ENCODE measurements around the gene SNX10. TPM values are rescaled to one million over a fixed set of nuclear protein-coding genes. Genes with fewer than 3 reads are reported as not detected.
A peak's percentile ranks its signal among the peaks of the same experiment; 100 is the strongest.

The SNX10 gene
- total RNA-seq, 5 donors from 2014 or later (not counting 1 experiment from before 2014, with no cell fraction given), result 5.7 to 8.8 (median 7.8) TPM

- peaks cover 17% of the 10 kb centered on the region for H3K36me3 Mint-ChIP-seq
- H3K9me3 Mint-ChIP-seq, result no peaks in the 10 kb centered on the region
- ATAC-seq (replicated peaks in 1 of 4) (no peak), DNase-seq (no peak)
- ChIA-PET CTCF (interaction anchor here in 1 of 2 donors (0.6 to 1.1 kb wide), 3 partner anchors 8 to 1385 kb away, joined by 3 read pairs; no protein-coding TSS in a partner anchor), POLR2A (no interaction called here)
- Histone ChIP-seq H3K36me3 (ENCODE audit: control insufficient read depth in 2 of 2, extremely low read depth in 1 of 2, insufficient read depth in 1 of 2, low read length in 1 of 2) (no peaks in the 10 kb centered on the region), H3K9me3 (no peaks in the 10 kb centered on the region), H3K27ac (ENCODE audit: low read length) (no peak overlapping the region), H3K4me3 (ENCODE audit: control insufficient read depth in 1 of 2, extremely low read depth in 1 of 2, low read length in 1 of 2) (no peak overlapping the region), H3K27me3 (replicated peaks in 1 of 2; ENCODE audit: control insufficient read depth in 2 of 2, extremely low read depth in 1 of 2, insufficient read depth in 2 of 2, low read length in 1 of 2) (no peaks in the 10 kb centered on the region), H3K4me1 (ENCODE audit: control insufficient read depth in 1 of 2, extremely low read depth in 1 of 2, insufficient read depth in 2 of 2, low read length in 2 of 2) (no peaks in the 10 kb centered on the region)
- WGBS (ENCODE audit: insufficient coverage), result 94% methylated on average over 3 of the region's 4 CpGs
- no peak overlapping the region for H3K27ac Mint-ChIP-seq
- H3K4me3 Mint-ChIP-seq, result no peak overlapping the region
- H3K4me1 Mint-ChIP-seq, result peaks cover 0 to 2% (median 0%) of the 10 kb centered on the region in 3 donors
- no peaks in the 10 kb centered on the region for H3K27me3 Mint-ChIP-seq
These were observed 65.5 kb downstream of the SNX10 start for GRCh38 chr7:26356929-26357798.

GRCh38 chr7:26357799-26358151, 66.1 kb downstream of the SNX10 start:
- no peaks in the 10 kb centered on the region for H3K27me3 Mint-ChIP-seq
- DNase-seq, result no peak
- Histone ChIP-seq H3K27ac (ENCODE audit: low read length) (no peak overlapping the region), H3K27me3 (replicated peaks in 1 of 2; ENCODE audit: control insufficient read depth in 2 of 2, extremely low read depth in 1 of 2, insufficient read depth in 2 of 2, low read length in 1 of 2) (no peaks in the 10 kb centered on the region), H3K4me1 (ENCODE audit: control insufficient read depth in 1 of 2, extremely low read depth in 1 of 2, insufficient read depth in 2 of 2, low read length in 2 of 2) (no peaks in the 10 kb centered on the region), H3K36me3 (ENCODE audit: control insufficient read depth in 2 of 2, extremely low read depth in 1 of 2, insufficient read depth in 1 of 2, low read length in 1 of 2) (no peaks in the 10 kb centered on the region), H3K9me3 (no peaks in the 10 kb centered on the region), H3K4me3 (ENCODE audit: control insufficient read depth in 1 of 2, extremely low read depth in 1 of 2, low read length in 1 of 2) (no peak overlapping the region)
- H3K4me1 Mint-ChIP-seq, result peaks cover 0 to 2% (median 0%) of the 10 kb centered on the region in 3 donors
- no peaks in the 10 kb centered on the region for H3K9me3 Mint-ChIP-seq
- 100% methylated on average over 1 of the region's 2 CpGs for whole genome bisulfite sequencing (ENCODE audit: insufficient coverage)
- ChIA-PET POLR2A (no interaction called here), CTCF (interaction anchor here in 1 of 2 donors (0.6 to 0.7 kb wide), 2 partner anchors 838 to 1386 kb away, joined by 3 read pairs; no protein-coding TSS in a partner anchor)
- peaks cover 12% of the 10 kb centered on the region for H3K36me3 Mint-ChIP-seq
- ATAC-seq (replicated peaks in 1 of 4), result no peak
- H3K27ac Mint-ChIP-seq, result no peak overlapping the region
- no peak overlapping the region for H3K4me3 Mint-ChIP-seq

GRCh38 chr7:26360650-26361049, 69.0 kb downstream of the SNX10 start:
- WGBS (ENCODE audit: insufficient coverage), result 100% methylated on average over 1 of the region's 3 CpGs
- ChIA-PET POLR2A (no interaction called here), CTCF (interaction anchor here (0.6 to 2.0 kb wide), 5 partner anchors 9 to 1831 kb away, joined by 3 to 7 read pairs (median 6); no protein-coding TSS in a partner anchor)
- H3K36me3 Mint-ChIP-seq, result peaks cover 9% of the 10 kb centered on the region
- Histone ChIP-seq H3K4me1 (ENCODE audit: control insufficient read depth in 1 of 2, extremely low read depth in 1 of 2, insufficient read depth in 2 of 2, low read length in 2 of 2) (no peaks in the 10 kb centered on the region), H3K4me3 (ENCODE audit: control insufficient read depth in 1 of 2, extremely low read depth in 1 of 2, low read length in 1 of 2) (no peak overlapping the region), H3K9me3 (no peaks in the 10 kb centered on the region), H3K36me3 (ENCODE audit: control insufficient read depth in 2 of 2, extremely low read depth in 1 of 2, insufficient read depth in 1 of 2, low read length in 1 of 2) (peaks cover 0 to 2% of the 10 kb centered on the region in 2 donors), H3K27ac (ENCODE audit: low read length) (no peak overlapping the region), H3K27me3 (replicated peaks in 1 of 2; ENCODE audit: control insufficient read depth in 2 of 2, extremely low read depth in 1 of 2, insufficient read depth in 2 of 2, low read length in 1 of 2) (no peaks in the 10 kb centered on the region)
- H3K4me3 Mint-ChIP-seq, result no peak overlapping the region
- H3K4me1 Mint-ChIP-seq, result peaks cover 3 to 5% (median 5%) of the 10 kb centered on the region in 3 donors
- ATAC-seq (replicated peaks in 1 of 4) (no peak), DNase-seq (no peak)
- H3K27ac Mint-ChIP-seq, result no peak overlapping the region
- no peaks in the 10 kb centered on the region for H3K27me3 Mint-ChIP-seq
- H3K9me3 Mint-ChIP-seq, result no peaks in the 10 kb centered on the region

DNA sequence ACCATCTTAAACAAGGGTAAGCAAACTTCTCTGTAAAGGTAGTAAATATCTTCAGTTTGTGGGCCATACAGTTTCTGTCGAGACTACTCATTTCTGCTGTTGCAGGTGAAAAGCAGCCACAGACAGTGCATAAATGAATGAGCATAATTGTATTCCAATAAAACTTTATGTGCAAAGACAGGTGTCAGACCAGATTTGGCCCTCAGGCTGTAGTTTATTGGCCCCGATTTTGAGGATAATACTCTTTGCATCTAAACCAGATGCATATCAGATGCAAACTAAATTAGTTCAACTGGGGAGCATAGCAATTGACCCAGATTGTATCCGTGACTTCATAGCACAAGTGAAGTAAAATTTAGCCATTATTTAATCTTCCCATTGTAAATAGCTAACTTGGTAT, 70.0 kb downstream of the SNX10 start:
- peaks cover 3 to 5% (median 5%) of the 10 kb centered on the region in 3 donors for H3K4me1 Mint-ChIP-seq
- no peak overlapping the region for H3K27ac ChIP-seq (ENCODE audit: low read length)
- peaks cover 0 to 11% of the 10 kb centered on the region in 2 donors for H3K36me3 ChIP-seq (ENCODE audit: control insufficient read depth in 2 of 2, extremely low read depth in 1 of 2, insufficient read depth in 1 of 2, low read length in 1 of 2)
- H3K27ac Mint-ChIP-seq, result no peak overlapping the region
- no peaks in the 10 kb centered on the region for H3K27me3 Mint-ChIP-seq
- WGBS (ENCODE audit: insufficient coverage), result no CpG with 5 or more reads among the region's 3 CpGs
- no peaks in the 10 kb centered on the region for H3K9me3 Mint-ChIP-seq
- H3K4me3 Mint-ChIP-seq, result no peak overlapping the region
- no peak overlapping the region for H3K4me3 ChIP-seq (ENCODE audit: control insufficient read depth in 1 of 2, extremely low read depth in 1 of 2, low read length in 1 of 2)
- DNase-seq (no peak), ATAC-seq (replicated peaks in 1 of 4) (no peak)
- H3K36me3 Mint-ChIP-seq, result peaks cover 14% of the 10 kb centered on the region
- no peaks in the 10 kb centered on the region for H3K9me3 ChIP-seq
- ChIA-PET POLR2A (no interaction called here), CTCF (interaction anchor here (1.3 to 1.9 kb wide), 3 partner anchors 271 to 469 kb away, joined by 4 to 6 read pairs (median 6); no protein-coding TSS in a partner anchor)
- H3K27me3 ChIP-seq (replicated peaks in 1 of 2; ENCODE audit: control insufficient read depth in 2 of 2, extremely low read depth in 1 of 2, insufficient read depth in 2 of 2, low read length in 1 of 2), result no peaks in the 10 kb centered on the region
- H3K4me1 ChIP-seq (ENCODE audit: control insufficient read depth in 1 of 2, extremely low read depth in 1 of 2, insufficient read depth in 2 of 2, low read length in 2 of 2), result no peaks in the 10 kb centered on the region

DNA sequence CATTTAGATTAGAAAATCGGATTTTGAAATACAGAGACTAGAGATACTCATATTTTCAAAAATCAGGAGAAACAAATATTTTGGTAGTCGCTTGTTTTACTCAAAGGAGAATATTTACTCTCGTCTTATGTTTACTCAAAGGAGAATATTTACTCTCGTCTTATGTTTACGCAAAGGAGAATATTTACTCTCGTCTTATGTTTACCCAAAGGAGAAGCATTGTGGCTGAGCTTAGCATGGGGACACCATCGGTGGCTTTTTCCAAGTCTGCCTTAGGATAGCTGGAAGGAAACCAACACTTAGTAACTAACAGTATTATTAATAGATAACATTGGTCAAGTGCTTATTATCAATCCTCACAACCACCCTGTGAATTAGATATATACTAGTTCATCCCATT, 71.8 kb downstream of the SNX10 start:
- Histone ChIP-seq H3K27me3 (replicated peaks in 1 of 2; ENCODE audit: control insufficient read depth in 2 of 2, extremely low read depth in 1 of 2, insufficient read depth in 2 of 2, low read length in 1 of 2) (no peaks in the 10 kb centered on the region), H3K36me3 (ENCODE audit: control insufficient read depth in 2 of 2, extremely low read depth in 1 of 2, insufficient read depth in 1 of 2, low read length in 1 of 2) (peaks cover 0 to 17% of the 10 kb centered on the region in 2 donors), H3K4me1 (ENCODE audit: control insufficient read depth in 1 of 2, extremely low read depth in 1 of 2, insufficient read depth in 2 of 2, low read length in 2 of 2) (no peaks in the 10 kb centered on the region), H3K4me3 (ENCODE audit: control insufficient read depth in 1 of 2, extremely low read depth in 1 of 2, low read length in 1 of 2) (no peak overlapping the region), H3K27ac (ENCODE audit: low read length) (no peak overlapping the region), H3K9me3 (no peaks in the 10 kb centered on the region)
- H3K4me1 Mint-ChIP-seq, result peaks cover 3 to 5% (median 5%) of the 10 kb centered on the region in 3 donors
- WGBS (ENCODE audit: insufficient coverage), result no CpG with 5 or more reads among the region's 7 CpGs
- H3K9me3 Mint-ChIP-seq, result no peaks in the 10 kb centered on the region
- ChIA-PET CTCF (interaction anchor here (1.1 to 5.0 kb wide), 8 partner anchors 78 to 470 kb away, joined by 3 to 86 read pairs (median 10); no protein-coding TSS in a partner anchor), POLR2A (no interaction called here)
- no peak overlapping the region for H3K27ac Mint-ChIP-seq
- H3K27me3 Mint-ChIP-seq, result no peaks in the 10 kb centered on the region
- peaks cover 18% of the 10 kb centered on the region for H3K36me3 Mint-ChIP-seq
- no peak for ATAC-seq (replicated peaks in 1 of 4)
- no peak overlapping the region for H3K4me3 Mint-ChIP-seq
- DNase-seq, result no peak

- WGBS (ENCODE audit: insufficient coverage), result 60% methylated on average over 2 of the region's 13 CpGs
- ChIA-PET CTCF (interaction anchor here (0.5 to 5.0 kb wide), 37 partner anchors 9 to 797 kb away, joined by 3 to 86 read pairs (median 5); partner anchors contain the start of gene NFE2L3 (in 1 of the 2)), POLR2A (interaction anchor here (0.6 to 0.9 kb wide), 2 partner anchors 157 to 472 kb away, joined by 5 read pairs; no protein-coding TSS in a partner anchor)
- Mint-ChIP-seq H3K4me1 (peaks cover 6 to 11% (median 10%) of the 10 kb centered on the region in 3 donors), H3K27me3 (peaks cover 0 to 3% of the 10 kb centered on the region in 2 donors), H3K27ac (peak overlapping the region in 1 of 2 donors; percentile 7), H3K9me3 (no peaks in the 10 kb centered on the region), H3K4me3 (no peak overlapping the region), H3K36me3 (peaks cover 18% of the 10 kb centered on the region)
- H3K4me1 ChIP-seq (ENCODE audit: control insufficient read depth in 1 of 2, extremely low read depth in 1 of 2, insufficient read depth in 2 of 2, low read length in 2 of 2), result peaks cover 0 to 8% of the 10 kb centered on the region in 2 experiments
- H3K4me3 ChIP-seq (ENCODE audit: control insufficient read depth in 1 of 2, extremely low read depth in 1 of 2, low read length in 1 of 2), result no peak overlapping the region
- H3K36me3 ChIP-seq (ENCODE audit: control insufficient read depth in 2 of 2, extremely low read depth in 1 of 2, insufficient read depth in 1 of 2, low read length in 1 of 2), result peaks cover 0 to 17% of the 10 kb centered on the region in 2 donors
- H3K27ac ChIP-seq (ENCODE audit: low read length), result no peak overlapping the region
- no peaks in the 10 kb centered on the region for H3K9me3 ChIP-seq
- ATAC-seq (replicated peaks in 1 of 4) (peak; percentile 69 to 81 (median 74)), DNase-seq (peak in 34 of 35 experiments; percentile 11 to 83 (median 45))
- no peaks in the 10 kb centered on the region for H3K27me3 ChIP-seq (replicated peaks in 1 of 2; ENCODE audit: control insufficient read depth in 2 of 2, extremely low read depth in 1 of 2, insufficient read depth in 2 of 2, low read length in 1 of 2)
These were observed 73.6 kb downstream of the SNX10 start for GRCh38 chr7:26365077-26365900.
